VCaP (cell line): ENCODE measurements around the gene HDAC4.

Source experiments
- H3K27ac ChIP-seq: fragments of 450-650 bp; 2 replicates; pipeline ENCODE4 v1.5.1; 2017
- TF ChIP-seq, protein P1 (sequence below): fragments of 450-650 bp; conservative IDR thresholded peaks from 2 replicates; pipeline ENCODE4 v1.5.1; 2017; ENCODE audit warnings: mild to moderate bottlenecking, moderate library complexity

HDAC4 gene

DNA sequence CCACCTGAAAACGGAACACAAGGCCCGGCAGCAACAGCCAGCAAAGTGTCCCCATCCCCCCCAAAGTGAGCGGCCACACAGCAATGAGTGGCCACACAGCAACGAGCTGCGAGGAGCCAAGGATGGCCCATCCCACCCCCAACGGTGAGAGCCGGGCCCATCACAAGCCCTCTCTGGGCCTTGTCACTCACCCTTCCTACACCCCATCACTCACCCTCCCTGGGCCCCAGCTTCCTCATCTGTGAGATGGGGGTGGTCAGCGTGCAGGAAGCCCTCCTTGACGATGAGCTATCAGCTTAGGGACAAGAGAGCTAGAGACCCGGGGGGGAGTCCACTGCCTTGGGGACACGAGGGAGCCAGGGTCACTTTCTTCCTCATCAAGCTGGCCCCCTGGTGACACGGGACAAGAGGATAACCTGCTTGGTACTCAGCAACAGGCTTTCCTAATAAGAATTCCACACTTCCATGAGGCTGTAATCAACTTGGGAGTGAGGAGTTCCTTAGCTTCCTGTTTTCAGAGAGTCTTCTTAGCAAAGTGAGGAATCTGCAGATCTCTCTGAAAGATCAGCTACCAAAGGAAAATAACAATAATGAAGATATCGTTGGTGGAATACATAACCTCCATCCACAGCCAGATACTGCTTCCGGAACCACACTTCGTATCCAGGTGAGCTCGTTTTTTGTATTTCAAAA, 92.8 kb downstream of the HDAC4 start:
- TF ChIP-seq, protein P1, sequence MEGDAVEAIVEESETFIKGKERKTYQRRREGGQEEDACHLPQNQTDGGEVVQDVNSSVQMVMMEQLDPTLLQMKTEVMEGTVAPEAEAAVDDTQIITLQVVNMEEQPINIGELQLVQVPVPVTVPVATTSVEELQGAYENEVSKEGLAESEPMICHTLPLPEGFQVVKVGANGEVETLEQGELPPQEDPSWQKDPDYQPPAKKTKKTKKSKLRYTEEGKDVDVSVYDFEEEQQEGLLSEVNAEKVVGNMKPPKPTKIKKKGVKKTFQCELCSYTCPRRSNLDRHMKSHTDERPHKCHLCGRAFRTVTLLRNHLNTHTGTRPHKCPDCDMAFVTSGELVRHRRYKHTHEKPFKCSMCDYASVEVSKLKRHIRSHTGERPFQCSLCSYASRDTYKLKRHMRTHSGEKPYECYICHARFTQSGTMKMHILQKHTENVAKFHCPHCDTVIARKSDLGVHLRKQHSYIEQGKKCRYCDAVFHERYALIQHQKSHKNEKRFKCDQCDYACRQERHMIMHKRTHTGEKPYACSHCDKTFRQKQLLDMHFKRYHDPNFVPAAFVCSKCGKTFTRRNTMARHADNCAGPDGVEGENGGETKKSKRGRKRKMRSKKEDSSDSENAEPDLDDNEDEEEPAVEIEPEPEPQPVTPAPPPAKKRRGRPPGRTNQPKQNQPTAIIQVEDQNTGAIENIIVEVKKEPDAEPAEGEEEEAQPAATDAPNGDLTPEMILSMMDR = no peak
- H3K27ac ChIP-seq = no peak overlapping the region

DNA sequence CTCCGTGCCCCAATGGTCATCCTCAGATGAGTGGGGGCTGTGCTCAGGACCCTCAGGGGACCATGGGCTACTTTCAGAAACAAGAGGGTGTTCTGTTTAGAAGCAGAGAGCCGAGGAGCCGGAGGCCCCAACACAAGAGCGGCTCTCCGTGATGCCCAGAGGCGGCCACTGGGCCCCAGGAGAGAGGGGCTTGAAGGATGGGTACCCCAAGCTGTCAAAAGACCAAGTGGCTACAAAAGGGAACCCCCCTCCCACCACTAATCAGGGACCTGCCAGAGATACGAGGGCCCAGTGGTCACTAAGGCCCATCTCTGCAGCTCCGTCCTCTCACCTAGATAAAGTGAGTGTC, 93.6 kb downstream of the HDAC4 start:
- no peak overlapping the region for H3K27ac ChIP-seq
- TF ChIP-seq, protein P1 = no peak

DNA sequence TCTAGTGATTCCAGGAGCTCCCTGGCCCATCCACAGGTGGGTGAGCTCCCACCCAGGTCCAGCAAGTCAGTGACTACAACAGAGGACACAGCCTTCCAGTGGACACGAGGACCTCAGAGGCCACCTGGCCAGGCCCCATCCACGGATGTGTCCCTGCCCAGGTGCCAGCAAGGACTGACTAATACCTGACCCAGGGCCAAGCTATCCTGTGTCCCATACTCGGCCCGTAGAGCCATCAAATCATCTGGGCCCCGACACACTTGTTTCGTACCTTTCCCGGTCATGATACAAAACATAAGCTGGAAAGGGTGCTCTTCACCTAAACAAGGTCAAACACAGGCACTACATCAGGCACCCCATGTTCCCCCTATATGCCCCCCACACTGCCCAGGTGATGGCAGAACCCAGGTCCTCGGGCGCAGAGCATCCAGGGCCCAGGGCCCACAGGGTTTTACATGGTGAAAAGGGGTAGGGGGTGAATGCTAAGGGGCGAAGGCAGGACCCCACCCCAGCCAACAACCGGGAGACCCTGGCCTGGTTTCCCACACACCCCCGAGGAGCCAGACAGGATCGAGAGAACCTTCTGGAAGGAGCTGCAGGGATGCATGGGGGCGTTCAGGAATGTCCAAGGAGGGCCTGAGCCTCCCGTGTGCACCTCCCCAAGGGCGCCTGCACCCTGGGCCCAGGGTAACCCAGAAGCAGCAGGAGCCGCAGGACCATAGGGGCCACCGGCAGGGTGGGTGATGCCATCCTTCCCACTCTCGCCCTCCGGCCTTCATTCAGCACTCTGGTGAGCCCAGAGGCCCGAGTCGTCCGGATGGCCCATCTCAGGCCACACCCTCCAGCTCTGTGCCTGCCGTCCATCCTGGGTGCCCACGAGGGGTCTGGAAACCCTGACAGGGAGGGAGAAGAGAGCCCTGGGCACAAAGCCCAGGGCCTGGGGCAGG, 94.3 kb downstream of the HDAC4 start:
- TF ChIP-seq, protein P1 = no peak
- H3K27ac ChIP-seq = peak overlapping the region; percentile 88

DNA sequence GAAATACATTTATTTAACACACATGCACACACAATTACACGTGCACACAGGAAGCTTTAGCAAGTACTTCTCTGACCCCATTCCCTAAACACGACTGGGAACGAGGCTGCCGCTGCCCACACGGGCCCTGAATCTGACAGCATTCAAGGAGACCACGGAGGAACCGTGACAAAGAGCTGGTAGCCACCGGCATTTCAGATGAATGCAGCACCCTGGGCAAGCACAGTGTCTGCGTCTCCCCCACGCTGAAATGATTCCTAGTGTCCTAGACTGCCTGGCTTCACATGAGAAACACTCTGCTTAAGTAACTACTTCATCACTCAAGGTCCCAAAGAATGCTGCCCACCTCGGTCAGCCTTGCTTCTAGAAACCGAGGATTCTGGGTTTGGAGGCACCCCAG, 95.0 kb downstream of the HDAC4 start:
- TF ChIP-seq, protein P1 = no peak
- H3K27ac ChIP-seq = peak overlapping the region; percentile 88

DNA sequence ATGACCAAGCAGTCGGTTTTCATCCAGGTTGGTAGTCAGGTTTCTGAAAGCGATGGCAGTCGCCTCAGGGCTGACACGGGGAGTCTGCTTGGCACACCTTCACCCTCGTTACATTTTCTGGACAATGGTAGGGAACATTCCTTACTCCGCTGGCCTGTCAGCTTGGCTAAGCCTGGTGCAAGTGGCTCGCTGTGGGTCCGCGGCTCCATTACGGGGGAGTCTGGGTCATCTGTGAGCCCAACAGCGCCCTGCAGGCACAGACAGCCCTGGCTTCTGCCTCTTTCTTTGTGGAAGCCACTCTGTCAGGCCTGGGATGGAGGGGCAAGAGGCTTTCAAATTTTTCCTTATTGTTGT, 95.6 kb downstream of the HDAC4 start:
- TF ChIP-seq, protein P1 = no peak
- peak overlapping the region; percentile 88 for H3K27ac ChIP-seq

DNA sequence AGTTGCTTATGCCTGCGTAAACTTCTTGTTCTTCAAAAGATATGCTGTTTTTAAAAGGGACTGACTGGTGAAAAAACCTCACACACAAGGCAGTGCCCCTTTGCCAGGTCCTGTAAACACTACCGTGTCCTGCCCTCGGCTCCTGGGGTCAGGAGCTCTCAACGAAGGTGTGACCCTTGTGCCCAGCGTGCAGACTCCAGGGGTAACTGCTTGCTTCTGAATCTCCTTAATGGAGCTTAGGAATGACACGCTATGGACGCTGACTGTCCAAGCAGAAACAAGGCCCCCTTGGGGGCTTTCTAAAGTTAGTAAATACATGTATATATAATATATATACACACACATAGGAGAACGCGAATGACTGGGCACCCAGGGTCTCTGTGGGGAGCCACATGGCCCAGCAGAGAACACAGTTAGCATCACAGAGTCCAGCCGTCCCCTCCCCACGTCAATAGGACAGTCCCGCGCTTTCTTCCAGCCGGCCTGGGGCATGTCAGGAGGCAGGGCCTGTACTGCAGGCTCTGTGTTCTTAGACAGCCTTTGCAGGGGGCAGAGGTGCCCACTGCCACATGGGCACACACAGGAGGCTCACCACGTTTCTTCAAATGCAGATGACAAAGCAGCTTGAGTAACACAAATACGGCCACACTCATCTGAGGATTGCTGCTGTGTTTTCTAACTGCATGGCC, 96.1 kb downstream of the HDAC4 start:
- peak overlapping the region; percentile 88 for H3K27ac ChIP-seq
- TF ChIP-seq, protein P1 = no peak
